IMR-90 (cell line): ENCODE data around the gene TSHZ1. TPM values are rescaled to one million over a fixed set of nuclear protein-coding genes. Genes with fewer than 3 reads are reported as not detected.

Source experiments
- ATAC-seq: fragments of 200-7000 bp; cut with Tn5 transposase; 2 replicates; pipeline ENCODE4 v1.9.1; 2020; ENCODE audit warnings: low read depth, mild to moderate bottlenecking, moderate library complexity
- BruUV-seq: library from RNA; stranded (reverse); fragments of 400-500 nt; replicated peaks from 2 replicates; lab custom pipeline; 2021; lab: Mats Ljungman, UMichigan
- CTCF ChIA-PET: fragments of 300-600 bp; formaldehyde crosslinking; extraction: SDS; loops from one replicate; lab custom pipeline; 2021; ENCODE audit warnings: antibody characterized with exemption; lab: Yijun Ruan, JAX
- POLR2A ChIA-PET: fragments of 300-600 bp; sonication (Branson Sonifier 250); formaldehyde crosslinking; loops from one replicate; lab custom pipeline; 2022; ENCODE audit warnings: antibody characterized with exemption; ENCODE audit not compliant: unreplicated experiment; lab: Charles Lee
- DNase-seq: peaks from one replicate; pipeline ENCODE4 v3.0.0; 2013
- H2AFZ ChIP-seq: replicated peaks from 2 replicates; pipeline ENCODE3; 2013; ENCODE audit warnings: low read length, mild to moderate bottlenecking; ENCODE audit not compliant: poor library complexity
- H2AK5ac ChIP-seq: 2 replicates; pipeline ENCODE4 v1.6.1; 2013; ENCODE audit warnings: low read depth, low read length, inconsistent platforms
- H2AK9ac ChIP-seq: replicated peaks from 2 replicates; pipeline ENCODE3; 2013; ENCODE audit warnings: mild to moderate bottlenecking, low read depth, low read length, moderate library complexity; ENCODE audit not compliant: poor library complexity
- H2BK120ac ChIP-seq: 2 replicates; pipeline ENCODE4 v1.6.1; 2013; ENCODE audit warnings: low read depth, low read length, inconsistent platforms
- H2BK15ac ChIP-seq: 3 replicates; pipeline ENCODE4 v1.6.1; 2013; ENCODE audit warnings: low read depth, low read length, inconsistent platforms
- H2BK20ac ChIP-seq: 2 replicates; pipeline ENCODE4 v1.6.1; 2013; ENCODE audit warnings: low read depth, mild to moderate bottlenecking, inconsistent platforms, low read length, moderate library complexity
- H2BK5ac ChIP-seq: 2 replicates; pipeline ENCODE4 v1.6.1; 2013; ENCODE audit warnings: mild to moderate bottlenecking, low read depth, low read length, inconsistent platforms; ENCODE audit not compliant: poor library complexity, severe bottlenecking
- H3K14ac ChIP-seq: replicated peaks from 2 replicates; pipeline ENCODE4 v1.6.1; 2013; ENCODE audit warnings: low read depth, low read length, inconsistent platforms
- H3K18ac ChIP-seq: 2 replicates; pipeline ENCODE4 v1.6.1; 2013; ENCODE audit warnings: low read depth, low read length, control low read depth
- H3K23ac ChIP-seq: 2 replicates; pipeline ENCODE4 v1.6.1; 2013; ENCODE audit warnings: low read depth, low read length, inconsistent platforms
- H3K27ac ChIP-seq: 2 replicates; pipeline ENCODE4 v1.5.1; 2013; ENCODE audit warnings: mild to moderate bottlenecking, control low read depth, low read length; ENCODE audit not compliant: insufficient read depth
- H3K27me3 ChIP-seq: 2 replicates; pipeline ENCODE4 v1.6.1; 2013; ENCODE audit warnings: low read length; ENCODE audit not compliant: control insufficient read depth, insufficient read depth
- H3K36me3 ChIP-seq: 2 replicates; pipeline ENCODE4 v1.6.1; 2013; ENCODE audit warnings: low read length, mixed read lengths; ENCODE audit not compliant: control insufficient read depth, insufficient read depth
- H3K4ac ChIP-seq: 2 replicates; pipeline ENCODE4 v1.6.1; 2013; ENCODE audit warnings: low read depth, low read length, inconsistent platforms
- H3K4me1 ChIP-seq: 2 replicates; pipeline ENCODE4 v1.6.1; 2013; ENCODE audit warnings: low read length, mixed read lengths; ENCODE audit not compliant: control insufficient read depth, insufficient read depth
- H3K4me2 ChIP-seq: 2 replicates; pipeline ENCODE4 v1.6.1; 2013; ENCODE audit warnings: low read depth, mild to moderate bottlenecking, control low read depth, low read length, moderate library complexity
- H3K4me3 ChIP-seq: 2 replicates; pipeline ENCODE4 v1.5.1; 2013; ENCODE audit warnings: low read depth, mild to moderate bottlenecking, control low read depth, low read length, moderate library complexity; ENCODE audit not compliant: insufficient read depth
- H3K56ac ChIP-seq: 2 replicates; pipeline ENCODE4 v1.6.1; 2013; ENCODE audit warnings: low read length, inconsistent platforms; ENCODE audit not compliant: insufficient read depth; ENCODE audit errors: extremely low read depth
- H3K79me1 ChIP-seq, 2 experiments: 2 replicates each; pipeline ENCODE4 v1.6.1; 2013; ENCODE audit warnings: low read length in 2 of 2, inconsistent platforms in 1 of 2, low read depth in 1 of 2
- H3K9ac ChIP-seq: 2 replicates; pipeline ENCODE4 v1.6.1; 2013; ENCODE audit warnings: low read depth, low read length, control low read depth
- H3K9me1 ChIP-seq: 2 replicates; pipeline ENCODE4 v1.6.1; 2013; ENCODE audit warnings: low read length, inconsistent platforms; ENCODE audit not compliant: insufficient read depth
- H3K9me3 ChIP-seq: 2 replicates; pipeline ENCODE4 v1.6.1; 2013; ENCODE audit warnings: low read length; ENCODE audit not compliant: control insufficient read depth, insufficient read depth
- H4K20me1 ChIP-seq: 2 replicates; pipeline ENCODE4 v1.6.1; 2013; ENCODE audit warnings: low read length, inconsistent platforms; ENCODE audit not compliant: insufficient read depth
- H4K5ac ChIP-seq: 2 replicates; pipeline ENCODE4 v1.6.1; 2013; ENCODE audit warnings: mild to moderate bottlenecking, low read depth, low read length, control low read depth
- H4K8ac ChIP-seq, 2 experiments: 2 replicates each; pipeline ENCODE4 v1.6.1; 2013; ENCODE audit warnings: low read depth in 2 of 2, low read length in 2 of 2, control low read depth in 1 of 2, inconsistent platforms in 1 of 2
- H4K91ac ChIP-seq: 2 replicates; pipeline ENCODE4 v1.6.1; 2013; ENCODE audit warnings: low read depth, low read length, inconsistent platforms; ENCODE audit not compliant: insufficient read depth
- CEBPB ChIP-seq: IDR thresholded peaks from 2 replicates; pipeline ENCODE4 v1.6.1; 2012; ENCODE audit warnings: low read depth, low read length, improper control_type of control experiment
- FOS ChIP-seq: fragments of 150-350 bp; IDR thresholded peaks from 2 replicates; pipeline ENCODE4 v1.6.1; 2016; ENCODE audit warnings: low read depth, low read length
- MXI1 ChIP-seq: IDR thresholded peaks from 2 replicates; pipeline ENCODE4 v1.6.1; 2012; ENCODE audit warnings: low read depth, mild to moderate bottlenecking, low read length, moderate library complexity, borderline replicate concordance
- NFE2L2 ChIP-seq: fragments of 150-350 bp; IDR thresholded peaks from 2 replicates; pipeline ENCODE4 v1.6.1; 2016; ENCODE audit warnings: low read depth, mild to moderate bottlenecking, low read length
- POLR2A ChIP-seq: IDR thresholded peaks from 2 replicates; pipeline ENCODE4 v1.6.1; 2012; ENCODE audit warnings: mild to moderate bottlenecking, low read depth, low read length
- RCOR1 ChIP-seq: IDR thresholded peaks from 2 replicates; pipeline ENCODE4 v1.6.1; 2012; ENCODE audit warnings: mild to moderate bottlenecking, low read length, improper control_type of control experiment; ENCODE audit not compliant: insufficient replicate concordance
- USF2 ChIP-seq: fragments of 150-350 bp; IDR thresholded peaks from 2 replicates; pipeline ENCODE4 v1.6.1; 2017; ENCODE audit warnings: mild to moderate bottlenecking, antibody characterized with exemption, low read length, low read depth
- WGBS, 2 experiments: methylation state at CpG; one replicate each; pipeline versions ENCODE4 v1.1.5 to v1.1.7; 2013; ENCODE audit warnings: missing lambda C conversion rate in 2 of 2; ENCODE audit not compliant: insufficient read length in 1 of 2; ENCODE audit errors: extremely low coverage in 2 of 2; 5-methylcytosine and 5-hydroxymethylcytosine counted together
- dilution Hi-C: fragments of 300-500 bp; cut with HindIII; formaldehyde crosslinking; loops from one replicate; pipeline ENCODE4 v1.14.3; 2018; ENCODE audit warnings: low sequenced_read_pairs; ENCODE audit not compliant: unreplicated experiment
- in situ Hi-C: fragments of 300-500 bp; cut with MboI; formaldehyde crosslinking; loops from 3 replicates; pipeline ENCODE4 v1.14.3; 2019; ENCODE audit warnings: low sequenced_read_pairs, inconsistent platforms, mixed read lengths
- intact Hi-C: fragments of 100-400 bp; cut with micrococcal nuclease; formaldehyde crosslinking; loops from 2 replicates; pipeline ENCODE4 v1.10.0; 2022
- polyA plus RNA-seq, 3 experiments: library from polyadenylated mRNA; depleted of rRNA; stranded (reverse); fragments of >200 nt; gene quantifications; 2 replicates each; pipeline ENCODE4 v1.2.3, GENCODE V29; 2012; ENCODE audit warnings: low replicate concordance in 1 of 3
- total RNA-seq: library from RNA; depleted of rRNA; stranded (reverse); fragments of >200 nt; gene quantifications from 2 replicates; pipeline ENCODE4 v1.2.3, GENCODE V29; 2012
- TF ChIP-seq, protein P1 (sequence below): fragments of 150-350 bp; IDR thresholded peaks from 2 replicates; pipeline ENCODE4 v1.6.1; 2016; ENCODE audit warnings: low read depth, mild to moderate bottlenecking, low read length, moderate library complexity, borderline replicate concordance

The TSHZ1 gene
- total and polyA plus RNA-seq, 2 of the 4 experiments (the other 2 are of a cell fraction), result 7.1 to 10.0 TPM

- peak overlapping the region; percentile 83 for H3K4ac ChIP-seq
- peak overlapping the region in 1 of 2 experiments; percentile 64; a peak in 2 of 4 replicates for H4K8ac ChIP-seq
- H2AK5ac ChIP-seq, result peak overlapping the region; percentile 27; the same call in 1 of the 2 replicates
- peak overlapping the region; percentile 56 for H2BK120ac ChIP-seq
- H2BK20ac ChIP-seq, result 0 out of 2 replicates have a peak overlapping the region, but pooled peaks have one; percentile 4
- TSS peak; percentile 23 for BruUV-seq
- H3K36me3 ChIP-seq, result no peaks in the 10 kb centered on the region
- peak overlapping the region; percentile 90 for H3K4me3 ChIP-seq
- H3K9me1 ChIP-seq, result no peaks in the 10 kb centered on the region
- ChIA-PET POLR2A (interaction anchor here (0.6 to 0.7 kb wide), 2 partner anchors 92 to 280 kb away, joined by 3 read pairs; no protein-coding TSS in a partner anchor), CTCF (no interaction called here)
- H3K9me3 ChIP-seq, result no peaks in the 10 kb centered on the region
- no peak overlapping the region for H2BK15ac ChIP-seq
- TF ChIP-seq NFE2L2, result no peak
- TF ChIP-seq MXI1, result peak; percentile 76; the same call in 1 of the 2 replicates
- TF ChIP-seq CEBPB, result no peak
- TF ChIP-seq RCOR1, result no peak
- TF ChIP-seq FOS, result no peak
- TF ChIP-seq, protein P1, sequence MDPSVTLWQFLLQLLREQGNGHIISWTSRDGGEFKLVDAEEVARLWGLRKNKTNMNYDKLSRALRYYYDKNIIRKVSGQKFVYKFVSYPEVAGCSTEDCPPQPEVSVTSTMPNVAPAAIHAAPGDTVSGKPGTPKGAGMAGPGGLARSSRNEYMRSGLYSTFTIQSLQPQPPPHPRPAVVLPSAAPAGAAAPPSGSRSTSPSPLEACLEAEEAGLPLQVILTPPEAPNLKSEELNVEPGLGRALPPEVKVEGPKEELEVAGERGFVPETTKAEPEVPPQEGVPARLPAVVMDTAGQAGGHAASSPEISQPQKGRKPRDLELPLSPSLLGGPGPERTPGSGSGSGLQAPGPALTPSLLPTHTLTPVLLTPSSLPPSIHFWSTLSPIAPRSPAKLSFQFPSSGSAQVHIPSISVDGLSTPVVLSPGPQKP, result no peak
- peak; percentile 19; the same call in 1 of the 2 replicates for TF ChIP-seq POLR2A
- TF ChIP-seq USF2, result peak; percentile 60; the same call in 1 of the 2 replicates
- peak overlapping the region; percentile 59 for H2AK9ac ChIP-seq
- ATAC-seq (no peak), DNase-seq (peak; percentile 73)
- H3K79me1 ChIP-seq, result peaks cover 8 to 31% of the 10 kb centered on the region in 2 experiments
- peak overlapping the region; percentile 86 for H3K4me2 ChIP-seq
- WGBS, 2 experiments, result 0% methylated on average over 19 of the region's 26 CpGs; no CpG with 5 or more reads in 1 of the 2 experiments
- peaks cover 8% of the 10 kb centered on the region for H3K4me1 ChIP-seq
- in situ Hi-C loops (loop anchor here (5.0 to 25.0 kb wide), 2 partner anchors 275 to 1155 kb away; no protein-coding TSS in a partner anchor), intact Hi-C loops (loop anchor here (1.0 to 10.0 kb wide), 9 partner anchors 39 to 1140 kb away; no protein-coding TSS in a partner anchor), dilution Hi-C loops (no loop called here)
- H2AFZ ChIP-seq, result peak overlapping the region; percentile 88
- H2BK5ac ChIP-seq, result peak overlapping the region; percentile 91
- H4K20me1 ChIP-seq, result peaks cover under 1% of the 10 kb centered on the region; the same call in 1 of the 2 replicates
- no peak overlapping the region for H4K5ac ChIP-seq
- H3K18ac ChIP-seq, result peak overlapping the region; percentile 48; the same call in 1 of the 2 replicates
- H3K23ac ChIP-seq, result peak overlapping the region; percentile 88
- peak overlapping the region; percentile 56; the same call in 1 of the 2 replicates for H3K56ac ChIP-seq
- peak overlapping the region; percentile 98 for H3K27ac ChIP-seq
- no peaks in the 10 kb centered on the region for H3K27me3 ChIP-seq
- peak overlapping the region; percentile 85 for H3K9ac ChIP-seq
- peak overlapping the region; percentile 41 for H4K91ac ChIP-seq
- peak overlapping the region; percentile 85 for H3K14ac ChIP-seq
Observed at GRCh38 chr18:75207310-75208154, 3.1 kb upstream of the TSHZ1 start.
